ENCODE measurements around the gene CPXM2.

DNA sequence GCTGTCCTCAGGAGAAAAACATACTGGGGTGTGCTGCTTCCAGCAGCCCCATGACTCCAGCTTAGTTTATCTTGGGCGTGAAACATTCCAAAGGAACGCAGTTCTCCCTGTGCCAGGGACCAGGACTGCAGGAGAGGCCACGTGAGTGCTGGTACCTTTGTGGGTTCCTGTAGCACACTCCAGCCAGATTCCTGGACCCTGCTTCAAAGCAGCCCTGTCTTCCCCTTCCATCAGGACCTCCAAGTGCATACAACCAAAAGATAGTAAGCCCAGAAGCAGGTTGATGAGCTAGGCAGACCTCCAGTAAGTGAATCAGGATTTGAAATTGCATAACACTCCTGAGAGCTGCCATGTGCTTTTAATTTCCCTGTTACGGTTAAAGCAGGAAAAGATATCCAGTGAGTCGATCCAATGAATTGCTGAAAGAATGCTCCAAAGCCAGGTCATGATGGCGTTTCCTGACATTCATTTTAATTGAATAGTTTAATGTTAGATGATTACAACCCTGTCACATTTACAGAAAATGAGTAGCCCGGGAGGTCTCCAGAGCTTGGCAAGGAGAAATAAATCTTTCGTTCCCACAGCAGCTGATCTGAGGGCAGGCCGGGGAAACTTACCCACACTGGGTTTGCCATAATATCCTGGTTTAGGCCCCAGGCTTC lies 38.9 kb upstream of the CPXM2 start:
- TF ChIP-seq EZH2 (IDR thresholded peaks at IDR 0.05; ENCODE audit: insufficient read depth, poor library complexity, severe bottlenecking) = no peak
- TF ChIP-seq EZH2phosphoT487 (IDR thresholded peaks at IDR 0.05; ENCODE audit: insufficient read depth, low read depth) = no peak
